ENCODE data around the gene CPPED1. TPM values are rescaled to one million over a fixed set of nuclear protein-coding genes. Genes with fewer than 3 reads are reported as not detected.

Gene CPPED1
- total RNA-seq, 1 experiment from 2014 or later: 8.1 TPM

DNA sequence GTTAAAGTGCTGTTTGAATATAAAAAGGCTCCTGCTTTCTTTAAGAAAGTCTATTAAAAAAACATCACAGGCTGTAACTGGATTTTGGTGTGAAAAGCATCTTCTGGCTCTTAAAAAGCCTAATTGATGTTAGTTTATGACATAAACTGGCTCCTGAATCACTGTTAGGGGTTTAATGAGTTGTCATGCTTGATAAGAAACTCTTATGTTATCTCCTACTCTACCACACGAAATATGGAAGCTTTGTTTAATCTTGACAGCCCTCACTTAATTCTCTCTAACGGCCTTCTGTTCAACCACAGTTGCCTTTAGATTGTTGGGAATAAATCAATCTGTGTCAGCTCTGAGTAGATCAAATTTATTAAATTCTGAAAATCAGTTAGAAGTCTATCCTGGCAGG, 51.5 kb downstream of the CPPED1 start:
- no TSS peak for BruUV-seq (replicated peaks)

DNA sequence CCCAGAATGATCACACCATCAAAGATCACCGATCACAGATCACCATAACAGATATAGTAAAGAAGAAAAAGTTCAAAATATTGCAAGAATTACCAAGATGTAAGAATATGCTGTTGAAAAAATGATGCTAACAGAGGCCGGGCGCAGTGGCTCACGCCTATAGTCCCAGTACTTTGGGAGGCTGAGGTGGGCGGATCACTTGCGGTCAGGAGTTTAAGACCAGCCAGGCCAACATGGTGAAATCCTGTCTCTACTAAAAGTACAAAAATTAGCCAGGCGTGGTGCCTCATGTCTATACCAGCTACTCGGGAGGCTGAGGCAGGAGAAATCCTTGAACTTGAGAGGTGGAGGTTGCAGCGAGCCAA, 53.2 kb downstream of the CPPED1 start:
- no peaks in the 10 kb centered on the region for H3K4me1 ChIP-seq (ENCODE audit: control insufficient read depth in 1 of 2, insufficient read depth in 2 of 2, low read length in 2 of 2)
- H4K20me1 ChIP-seq (ENCODE audit: insufficient read depth): no peaks in the 10 kb centered on the region
- BruUV-seq (replicated peaks): no TSS peak
- H3K9me2 ChIP-seq (ENCODE audit: insufficient read depth): no peaks in the 10 kb centered on the region
- no peaks in the 10 kb centered on the region for H3K79me2 ChIP-seq (ENCODE audit: insufficient read depth, low read length)
- TF ChIP-seq TCF7L2 (IDR thresholded peaks at IDR 0.05; ENCODE audit: borderline replicate concordance, extremely low read depth, insufficient read depth, insufficient read length) (no peak), CBX3 (IDR thresholded peaks at IDR 0.05; ENCODE audit: low read depth) (no peak), EGR1 (IDR thresholded peaks at IDR 0.05; ENCODE audit: low read depth) (no peak), CEBPB (IDR thresholded peaks at IDR 0.05; ENCODE audit: low read depth) (no peak)
- TF ChIP-seq, protein P1, sequence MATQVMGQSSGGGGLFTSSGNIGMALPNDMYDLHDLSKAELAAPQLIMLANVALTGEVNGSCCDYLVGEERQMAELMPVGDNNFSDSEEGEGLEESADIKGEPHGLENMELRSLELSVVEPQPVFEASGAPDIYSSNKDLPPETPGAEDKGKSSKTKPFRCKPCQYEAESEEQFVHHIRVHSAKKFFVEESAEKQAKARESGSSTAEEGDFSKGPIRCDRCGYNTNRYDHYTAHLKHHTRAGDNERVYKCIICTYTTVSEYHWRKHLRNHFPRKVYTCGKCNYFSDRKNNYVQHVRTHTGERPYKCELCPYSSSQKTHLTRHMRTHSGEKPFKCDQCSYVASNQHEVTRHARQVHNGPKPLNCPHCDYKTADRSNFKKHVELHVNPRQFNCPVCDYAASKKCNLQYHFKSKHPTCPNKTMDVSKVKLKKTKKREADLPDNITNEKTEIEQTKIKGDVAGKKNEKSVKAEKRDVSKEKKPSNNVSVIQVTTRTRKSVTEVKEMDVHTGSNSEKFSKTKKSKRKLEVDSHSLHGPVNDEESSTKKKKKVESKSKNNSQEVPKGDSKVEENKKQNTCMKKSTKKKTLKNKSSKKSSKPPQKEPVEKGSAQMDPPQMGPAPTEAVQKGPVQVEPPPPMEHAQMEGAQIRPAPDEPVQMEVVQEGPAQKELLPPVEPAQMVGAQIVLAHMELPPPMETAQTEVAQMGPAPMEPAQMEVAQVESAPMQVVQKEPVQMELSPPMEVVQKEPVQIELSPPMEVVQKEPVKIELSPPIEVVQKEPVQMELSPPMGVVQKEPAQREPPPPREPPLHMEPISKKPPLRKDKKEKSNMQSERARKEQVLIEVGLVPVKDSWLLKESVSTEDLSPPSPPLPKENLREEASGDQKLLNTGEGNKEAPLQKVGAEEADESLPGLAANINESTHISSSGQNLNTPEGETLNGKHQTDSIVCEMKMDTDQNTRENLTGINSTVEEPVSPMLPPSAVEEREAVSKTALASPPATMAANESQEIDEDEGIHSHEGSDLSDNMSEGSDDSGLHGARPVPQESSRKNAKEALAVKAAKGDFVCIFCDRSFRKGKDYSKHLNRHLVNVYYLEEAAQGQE (IDR thresholded peaks at IDR 0.05; ENCODE audit: low read depth): no peak
- ChIA-PET POLR2A (no interaction called here), RAD21 (ENCODE audit: low non-redundant PET in 1 of 2, low total read pairs in 2 of 2, uncharacterized antibody in 2 of 2, unreplicated experiment in 2 of 2) (no interaction called here), CTCF (no interaction called here)
- H3K9ac ChIP-seq (ENCODE audit: low read length): no peak overlapping the region
- no peak overlapping the region for H3K4me3 ChIP-seq (replicated peaks in 1 of 2; ENCODE audit: low read depth in 1 of 2, low read length in 2 of 2)
- H3K27me3 ChIP-seq (ENCODE audit: insufficient read depth, low read length): no peaks in the 10 kb centered on the region
- no peak overlapping the region for H3K27ac ChIP-seq (ENCODE audit: low read depth, low read length)
- no peak for DNase-seq (ENCODE audit: low read depth, low spot score)
- intact Hi-C loops (cut with micrococcal nuclease): no loop called here
- no peak overlapping the region for H2AFZ ChIP-seq (ENCODE audit: low read depth, low read length, poor library complexity, severe bottlenecking)
- no peak overlapping the region for H3K4me2 ChIP-seq (ENCODE audit: low read length)
- no peaks in the 10 kb centered on the region; a peak in 1 of 4 replicates for H3K9me3 ChIP-seq (ENCODE audit: control insufficient read depth in 1 of 2, insufficient read depth in 1 of 2, low read depth in 1 of 2, low read length in 2 of 2)
- no peaks in the 10 kb centered on the region for H3K36me3 ChIP-seq (ENCODE audit: control insufficient read depth in 1 of 2, insufficient read depth in 2 of 2, low read length in 2 of 2)
- no peak for ATAC-seq

More for the DNA sequence above, 51.5 kb downstream of the CPPED1 start:
- TF ChIP-seq EZH2 (IDR thresholded peaks at IDR 0.05): no peak
- no peak for TF ChIP-seq EGR1 (IDR thresholded peaks at IDR 0.05; ENCODE audit: low read depth)
- TF ChIP-seq POLR2AphosphoS5 (IDR thresholded peaks at IDR 0.05; ENCODE audit: low read depth, low read length): no peak
- no peak for TF ChIP-seq SIN3A (IDR thresholded peaks at IDR 0.05; ENCODE audit: low read depth)
- no peak for TF ChIP-seq CEBPB (IDR thresholded peaks at IDR 0.05; ENCODE audit: low read depth)
- TF ChIP-seq EZH2phosphoT487 (IDR thresholded peaks at IDR 0.05; ENCODE audit: borderline replicate concordance): no peak
- TF ChIP-seq, protein P2, sequence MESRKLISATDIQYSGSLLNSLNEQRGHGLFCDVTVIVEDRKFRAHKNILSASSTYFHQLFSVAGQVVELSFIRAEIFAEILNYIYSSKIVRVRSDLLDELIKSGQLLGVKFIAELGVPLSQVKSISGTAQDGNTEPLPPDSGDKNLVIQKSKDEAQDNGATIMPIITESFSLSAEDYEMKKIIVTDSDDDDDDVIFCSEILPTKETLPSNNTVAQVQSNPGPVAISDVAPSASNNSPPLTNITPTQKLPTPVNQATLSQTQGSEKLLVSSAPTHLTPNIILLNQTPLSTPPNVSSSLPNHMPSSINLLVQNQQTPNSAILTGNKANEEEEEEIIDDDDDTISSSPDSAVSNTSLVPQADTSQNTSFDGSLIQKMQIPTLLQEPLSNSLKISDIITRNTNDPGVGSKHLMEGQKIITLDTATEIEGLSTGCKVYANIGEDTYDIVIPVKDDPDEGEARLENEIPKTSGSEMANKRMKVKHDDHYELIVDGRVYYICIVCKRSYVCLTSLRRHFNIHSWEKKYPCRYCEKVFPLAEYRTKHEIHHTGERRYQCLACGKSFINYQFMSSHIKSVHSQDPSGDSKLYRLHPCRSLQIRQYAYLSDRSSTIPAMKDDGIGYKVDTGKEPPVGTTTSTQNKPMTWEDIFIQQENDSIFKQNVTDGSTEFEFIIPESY (IDR thresholded peaks at IDR 0.05; ENCODE audit: extremely low read depth, insufficient replicate concordance, low read length): no peak
- no peak for TF ChIP-seq ELF1 (IDR thresholded peaks at IDR 0.05; ENCODE audit: borderline replicate concordance, low read depth)
- no peak for TF ChIP-seq RAD21 (IDR thresholded peaks at IDR 0.05; ENCODE audit: low read depth)
- no peaks in the 10 kb centered on the region for H4K20me1 ChIP-seq (ENCODE audit: insufficient read depth)
- H3K79me2 ChIP-seq (ENCODE audit: insufficient read depth, low read length): no peaks in the 10 kb centered on the region
- ChIA-PET POLR2A (no interaction called here), CTCF (no interaction called here), RAD21 (ENCODE audit: low non-redundant PET in 1 of 2, low total read pairs in 2 of 2, uncharacterized antibody in 2 of 2, unreplicated experiment in 2 of 2) (no interaction called here)
- H3K27me3 ChIP-seq (ENCODE audit: insufficient read depth, low read length): no peaks in the 10 kb centered on the region
- H3K4me1 ChIP-seq (ENCODE audit: control insufficient read depth in 1 of 2, insufficient read depth in 2 of 2, low read length in 2 of 2): no peaks in the 10 kb centered on the region
- no peak for DNase-seq (ENCODE audit: low read depth, low spot score)
- H3K27ac ChIP-seq (ENCODE audit: low read depth, low read length): no peak overlapping the region
- intact Hi-C loops (cut with micrococcal nuclease): no loop called here
- no peak overlapping the region for H2AFZ ChIP-seq (ENCODE audit: low read depth, low read length, poor library complexity, severe bottlenecking)
- H3K36me3 ChIP-seq (ENCODE audit: control insufficient read depth in 1 of 2, insufficient read depth in 2 of 2, low read length in 2 of 2): no peaks in the 10 kb centered on the region
- H3K9me3 ChIP-seq (ENCODE audit: control insufficient read depth in 1 of 2, insufficient read depth in 1 of 2, low read depth in 1 of 2, low read length in 2 of 2): no peaks in the 10 kb centered on the region
- H3K4me3 ChIP-seq (replicated peaks in 1 of 2; ENCODE audit: low read depth in 1 of 2, low read length in 2 of 2): no peak overlapping the region
- H3K9ac ChIP-seq (ENCODE audit: low read length): no peak overlapping the region
- no peak overlapping the region for H3K4me2 ChIP-seq (ENCODE audit: low read length)
- no peak for ATAC-seq
- no peaks in the 10 kb centered on the region for H3K9me2 ChIP-seq (ENCODE audit: insufficient read depth)
